Adipose tissue (tissue), 3 donors: ENCODE data around the gene SETX. TPM values are rescaled to one million over a fixed set of nuclear protein-coding genes. Genes with fewer than 3 reads are reported as not detected.

Experiments used
- H3K27ac ChIP-seq: one replicate; pipeline ENCODE4 v1.5.1; 2013; ENCODE audit warnings: low read depth, low read length
- WGBS, 3 donors: extraction: QIAGEN DNeasy Blood & Tissue Kit; methylation state at CpG; one replicate each; pipeline ENCODE4 v1.1.7; 2013; 5-methylcytosine and 5-hydroxymethylcytosine counted together
- polyA plus RNA-seq, 3 donors: library from polyadenylated mRNA; stranded (reverse); fragments of 200-250 nt; gene quantifications; one replicate each; pipeline ENCODE4 v1.2.3, GENCODE V29; 2013
- donor health status: healthy with polysubstance abuse.
- donor health status: Bipolar disorder and iron deficiency.
- donor health status: healthy.

SETX gene
- polyA plus RNA-seq, 3 donors, result 9.0 to 17.1 (median 15.1) TPM

DNA sequence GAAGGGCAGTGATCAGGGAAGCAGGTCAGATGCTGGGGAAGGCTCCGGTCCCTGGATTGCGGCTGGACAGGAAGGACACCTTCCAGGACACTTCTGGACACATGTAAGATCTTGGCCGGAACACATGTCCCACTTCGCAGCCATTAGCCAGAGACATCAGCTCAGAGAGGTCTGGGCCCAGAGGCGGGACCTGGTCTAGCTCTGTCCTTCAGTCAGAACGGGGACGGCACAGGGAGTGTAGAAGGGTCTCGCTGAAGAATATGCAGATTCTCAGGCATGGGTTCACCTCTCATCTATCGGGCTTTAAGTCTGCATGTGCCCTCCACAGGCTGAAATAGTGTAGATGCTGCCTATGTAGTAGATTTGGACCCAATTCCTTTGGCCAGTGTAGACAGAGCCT is 119.7 kb downstream of the SETX start:
- no peak overlapping the region for H3K27ac ChIP-seq
- 73 to 94% (median 85%) methylated on average over 9 of the region's 9 CpGs for WGBS, 3 donors

DNA sequence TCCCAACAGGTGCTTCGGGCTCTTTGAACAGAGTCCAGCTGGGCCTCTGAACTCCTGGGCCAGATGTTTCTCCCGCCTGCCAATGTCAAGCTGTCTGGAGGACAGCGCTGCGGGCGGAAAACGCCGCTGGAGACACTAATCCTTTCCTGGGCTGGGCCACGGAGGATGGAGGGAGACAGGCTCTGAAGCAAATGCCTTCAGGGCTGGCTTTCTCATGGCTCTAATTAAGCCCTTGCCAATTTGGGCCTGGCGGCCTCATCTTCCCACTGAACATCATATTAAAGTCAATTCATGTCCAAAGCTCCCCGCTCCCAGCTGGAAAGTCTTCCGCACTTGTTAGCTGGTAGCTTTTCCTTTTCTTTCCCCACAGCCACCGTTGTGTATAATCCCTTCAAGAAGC is 120.3 kb downstream of the SETX start:
- no peak overlapping the region for H3K27ac ChIP-seq
- 67 to 83% (median 75%) methylated on average over 12 of the region's 12 CpGs for WGBS, 3 donors

DNA sequence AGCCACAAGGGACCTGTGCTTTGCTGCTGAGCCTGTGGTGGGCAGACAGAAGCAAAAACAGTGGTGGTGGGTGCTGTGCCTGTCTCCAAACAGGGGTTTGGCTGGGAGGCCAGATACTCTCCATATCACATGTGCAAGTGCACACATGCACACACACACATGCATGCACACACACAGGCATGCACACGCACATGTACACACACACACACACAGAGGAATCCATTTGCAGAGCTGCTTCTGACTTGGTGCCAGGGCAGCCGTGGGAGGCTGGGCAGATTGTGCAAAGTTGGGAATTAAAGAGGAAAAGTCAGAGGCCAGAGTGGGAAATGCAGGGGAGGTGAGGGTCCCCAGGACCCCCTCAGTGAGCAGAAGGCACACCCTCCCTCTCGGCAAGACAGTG is 121.6 kb downstream of the SETX start:
- WGBS, 3 donors, result 48 to 61% (median 48%) methylated on average over 3 of the region's 3 CpGs
- no peak overlapping the region for H3K27ac ChIP-seq

DNA sequence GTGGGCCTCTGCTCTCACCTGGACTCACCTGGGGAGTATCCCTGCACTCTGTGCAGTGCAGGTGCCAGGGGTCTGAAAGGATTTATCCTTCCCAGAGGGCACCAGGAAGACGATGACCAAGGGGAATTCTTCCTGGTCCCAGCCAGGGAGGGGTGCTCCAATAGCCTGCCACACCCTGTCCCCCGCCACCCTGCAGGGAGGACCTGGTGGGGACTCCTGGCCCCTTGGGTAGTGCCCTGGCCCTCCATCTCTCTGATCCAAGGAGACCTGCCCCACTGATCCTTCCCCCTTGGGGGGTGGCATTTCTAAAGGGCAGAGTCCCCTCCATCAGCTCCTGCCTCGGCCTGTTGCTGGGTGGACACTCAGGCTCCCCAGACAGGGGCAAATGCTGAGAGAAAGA is 122.3 kb downstream of the SETX start:
- WGBS, 3 donors, result 71 to 87% (median 83%) methylated on average over 3 of the region's 3 CpGs
- no peak overlapping the region for H3K27ac ChIP-seq

DNA sequence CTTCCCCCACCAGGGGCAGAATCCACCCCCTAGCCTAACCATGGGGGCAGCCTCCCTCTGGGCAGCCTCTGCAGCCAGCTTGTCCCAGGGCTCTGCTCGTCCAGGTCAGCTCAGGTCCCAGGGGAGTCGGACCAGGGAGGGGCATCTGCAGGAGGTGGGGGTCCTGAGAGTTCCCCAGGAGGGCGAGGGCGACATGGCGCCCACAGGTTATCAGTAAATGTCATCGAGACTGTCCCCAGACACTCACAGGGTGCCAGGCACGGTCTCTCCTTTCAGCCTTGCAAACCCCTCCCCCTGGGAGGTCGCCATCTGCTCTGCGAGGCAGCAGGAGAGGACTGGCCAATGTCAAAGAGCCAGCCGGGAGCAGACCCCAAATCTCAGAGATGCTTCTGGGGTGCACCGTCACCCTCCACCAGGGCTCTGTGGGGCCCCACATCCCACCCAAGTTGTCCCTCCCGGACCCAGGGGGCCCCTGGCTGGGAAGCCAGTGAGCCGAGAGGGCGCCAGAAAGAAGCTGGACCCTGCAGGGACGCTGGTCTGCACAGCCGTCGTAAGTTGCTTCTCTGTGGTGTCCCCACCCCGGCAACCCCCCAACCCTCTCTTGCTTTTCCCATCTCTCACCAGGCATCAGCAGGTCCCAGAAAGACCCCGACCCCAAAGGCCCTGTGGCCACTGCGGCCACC is 123.6 kb downstream of the SETX start:
- 59 to 68% (median 64%) methylated on average over 19 to 20 of the region's 20 CpGs for WGBS, 3 donors
- no peak overlapping the region for H3K27ac ChIP-seq

DNA sequence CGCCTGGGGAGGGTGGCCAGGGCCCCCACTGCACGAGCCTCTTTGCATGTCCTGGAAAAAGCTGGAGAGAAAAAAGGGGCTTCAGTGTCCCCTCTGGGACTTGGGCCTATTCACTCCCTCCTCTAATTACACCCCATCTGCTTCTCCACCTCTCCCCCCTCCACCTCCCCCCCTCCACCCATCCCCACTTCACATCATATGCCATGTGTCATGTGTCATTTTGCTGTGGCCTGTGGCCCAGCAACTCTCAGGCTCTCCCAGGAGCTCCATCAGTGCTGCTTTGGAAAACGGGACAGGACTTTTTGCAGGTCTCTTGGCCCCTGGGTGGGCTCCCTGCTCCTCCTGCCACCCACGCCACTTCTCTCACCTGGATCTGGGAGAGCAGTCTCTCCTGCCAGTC is 124.2 kb downstream of the SETX start:
- WGBS, 3 donors, result 79 to 91% (median 82%) methylated on average over 4 of the region's 4 CpGs
- H3K27ac ChIP-seq, result no peak overlapping the region

DNA sequence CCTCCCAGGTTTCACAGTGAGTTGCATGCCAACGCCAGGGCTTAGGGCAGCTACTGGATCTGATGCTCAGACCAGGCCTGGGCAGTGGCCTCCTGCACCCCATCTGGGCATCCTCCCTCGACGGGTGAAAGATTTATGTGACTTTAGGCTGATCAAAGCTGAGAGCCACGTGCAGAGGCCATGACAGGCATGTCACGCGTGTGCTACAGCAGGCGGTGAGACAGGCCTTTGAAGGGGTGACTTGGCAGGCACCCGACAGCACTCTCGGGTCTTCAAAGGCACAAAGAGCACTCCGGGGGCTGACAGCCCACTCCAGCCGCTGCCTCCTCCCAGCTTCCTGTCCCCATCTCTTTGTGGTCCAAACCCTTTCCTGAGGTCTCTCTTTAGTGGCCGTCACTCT is 126.7 kb downstream of the SETX start:
- WGBS, 3 donors, result 59 to 68% (median 62%) methylated on average over 12 of the region's 12 CpGs
- no peak overlapping the region for H3K27ac ChIP-seq

DNA sequence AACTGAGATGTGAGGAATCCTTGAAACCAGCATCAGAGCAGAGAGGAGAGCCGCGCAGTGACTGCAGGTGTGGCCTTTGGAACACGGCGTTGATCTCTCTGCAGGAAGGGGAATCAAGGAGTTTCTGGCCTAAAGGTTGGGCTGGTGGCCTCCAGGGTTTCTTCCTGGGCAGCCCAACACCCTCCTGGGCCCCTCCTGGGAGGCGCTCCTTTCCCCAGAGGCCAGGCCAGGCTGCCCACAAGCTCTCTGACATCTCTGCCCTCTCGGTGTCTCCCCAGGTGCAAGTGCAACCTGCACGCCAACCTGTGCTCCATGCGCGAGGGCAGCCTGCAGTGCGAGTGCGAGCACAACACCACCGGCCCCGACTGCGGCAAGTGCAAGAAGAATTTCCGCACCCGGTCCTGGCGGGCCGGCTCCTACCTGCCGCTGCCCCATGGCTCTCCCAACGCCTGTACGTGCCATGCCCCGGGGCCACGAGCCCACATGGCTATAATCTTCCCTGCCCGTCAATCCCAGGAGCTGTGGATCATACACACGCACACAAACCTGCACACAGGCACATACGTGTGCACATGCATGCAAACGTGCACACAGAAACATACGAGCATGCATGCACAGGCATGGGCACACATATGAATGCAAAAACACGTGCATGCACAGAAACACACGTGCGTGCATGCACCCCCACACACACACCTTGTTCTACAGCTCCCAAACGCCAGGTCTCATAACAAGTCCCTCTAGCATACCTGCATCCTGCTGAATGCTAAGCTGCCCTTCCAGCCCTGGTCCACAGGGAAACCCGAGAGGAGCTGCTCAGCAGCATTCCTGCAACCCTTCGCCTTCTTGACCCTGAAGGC is 128.0 kb downstream of the SETX start:
- H3K27ac ChIP-seq, result no peak overlapping the region
- WGBS, 3 donors, result 85 to 89% (median 86%) methylated on average over 34 of the region's 34 CpGs

DNA sequence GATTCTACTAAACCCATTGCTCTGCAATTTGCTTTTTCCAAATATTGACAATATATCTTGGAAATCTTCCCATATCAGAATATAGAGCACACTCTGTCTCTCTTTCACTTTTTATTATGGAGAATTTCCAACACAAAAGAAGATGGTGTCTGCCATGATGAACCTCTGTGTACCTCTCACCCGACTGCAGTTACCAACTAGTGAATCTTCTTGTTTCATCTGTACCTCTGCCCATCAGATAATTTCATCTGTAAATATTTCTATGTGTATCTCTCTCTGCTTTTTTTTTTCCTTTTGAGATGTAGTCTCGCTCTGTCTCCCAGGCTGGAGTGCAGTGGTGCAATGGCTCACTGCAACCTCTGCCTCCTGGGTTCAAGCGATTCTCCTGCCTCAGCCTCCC is 130.1 kb downstream of the SETX start:
- no peak overlapping the region for H3K27ac ChIP-seq
- 81 to 91% (median 85%) methylated on average over 3 of the region's 3 CpGs for WGBS, 3 donors

DNA sequence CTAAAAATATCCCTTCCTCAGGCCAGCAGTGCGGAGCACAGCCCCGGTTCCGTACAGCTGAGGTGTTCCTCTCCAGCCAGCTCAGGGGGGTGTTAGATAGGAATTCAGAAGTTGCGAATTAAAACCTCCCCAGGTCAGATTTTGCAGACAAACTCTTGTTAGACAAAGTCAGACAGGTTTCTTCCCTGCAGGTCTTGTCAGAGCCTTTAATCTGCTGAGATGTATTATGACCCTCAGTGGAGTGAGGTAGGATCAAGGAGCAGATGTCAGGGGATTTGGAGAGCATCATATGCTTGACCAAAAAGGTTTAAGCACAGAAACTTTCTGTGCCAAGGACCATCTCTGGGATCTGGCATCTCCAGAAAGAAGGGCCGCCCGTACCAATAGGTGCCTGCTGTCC is 132.8 kb downstream of the SETX start:
- WGBS, 3 donors, result 86 to 93% (median 90%) methylated on average over 6 of the region's 6 CpGs
- no peak overlapping the region for H3K27ac ChIP-seq

DNA sequence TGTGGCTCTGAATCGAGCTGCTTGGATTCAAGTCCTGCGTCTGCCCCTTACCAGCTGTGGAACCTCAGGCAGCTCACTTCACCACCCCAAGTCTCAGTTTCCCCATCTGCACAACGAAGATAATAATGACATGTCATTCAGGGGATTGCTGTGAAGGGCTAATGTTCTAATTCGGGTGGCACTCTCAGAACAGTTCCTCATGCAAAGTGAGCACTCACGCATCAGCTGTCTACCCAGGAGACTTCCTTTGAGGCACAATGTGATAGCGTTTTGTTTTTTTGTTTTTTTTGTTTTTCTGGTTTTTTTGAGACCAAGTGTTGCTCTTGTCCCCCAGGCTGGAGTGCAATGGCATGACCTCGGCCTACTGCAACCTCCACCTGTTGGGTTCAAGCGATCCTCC is 136.6 kb downstream of the SETX start:
- WGBS, 3 donors, result 74 to 83% (median 79%) methylated on average over 8 of the region's 8 CpGs
- H3K27ac ChIP-seq, result no peak overlapping the region

DNA sequence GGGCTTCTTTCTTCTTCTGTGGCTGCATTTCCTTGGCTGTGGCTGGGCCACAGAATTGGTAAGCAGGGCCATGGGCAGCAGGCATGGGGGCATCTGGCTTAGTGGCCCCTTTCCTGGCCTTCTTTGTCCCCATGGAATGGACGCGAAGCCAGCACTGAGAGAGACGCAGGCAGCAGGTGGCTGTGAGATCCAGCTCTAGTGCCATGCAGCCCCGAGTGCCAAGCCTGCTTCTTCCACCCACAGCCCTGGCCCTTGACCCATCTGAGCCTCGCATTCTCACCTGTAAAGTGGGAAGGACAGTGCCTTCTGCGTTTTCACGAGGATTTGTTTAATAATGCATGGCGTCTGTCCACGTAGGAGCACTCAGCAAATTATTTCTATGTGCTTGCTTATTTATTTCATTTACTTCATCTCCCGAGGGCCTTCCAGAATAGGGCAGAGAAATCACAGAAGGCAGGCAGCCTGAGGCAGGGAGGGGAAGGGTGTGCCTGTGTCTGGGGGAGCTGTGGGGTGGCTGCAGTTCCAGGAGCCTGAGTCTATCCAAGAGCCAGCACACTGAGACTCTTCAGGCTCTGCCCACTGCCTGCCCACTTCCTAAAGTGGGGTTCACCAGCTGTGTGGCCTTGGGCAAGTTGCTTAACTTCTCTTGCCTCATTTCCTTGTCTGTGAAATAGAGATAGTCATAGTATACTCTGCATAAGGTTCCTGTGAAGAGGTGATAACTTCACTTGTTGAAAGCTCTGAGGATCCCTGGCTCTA is 137.7 kb downstream of the SETX start:
- 60 to 78% (median 69%) methylated on average over 10 of the region's 10 CpGs for WGBS, 3 donors
- no peak overlapping the region for H3K27ac ChIP-seq

DNA sequence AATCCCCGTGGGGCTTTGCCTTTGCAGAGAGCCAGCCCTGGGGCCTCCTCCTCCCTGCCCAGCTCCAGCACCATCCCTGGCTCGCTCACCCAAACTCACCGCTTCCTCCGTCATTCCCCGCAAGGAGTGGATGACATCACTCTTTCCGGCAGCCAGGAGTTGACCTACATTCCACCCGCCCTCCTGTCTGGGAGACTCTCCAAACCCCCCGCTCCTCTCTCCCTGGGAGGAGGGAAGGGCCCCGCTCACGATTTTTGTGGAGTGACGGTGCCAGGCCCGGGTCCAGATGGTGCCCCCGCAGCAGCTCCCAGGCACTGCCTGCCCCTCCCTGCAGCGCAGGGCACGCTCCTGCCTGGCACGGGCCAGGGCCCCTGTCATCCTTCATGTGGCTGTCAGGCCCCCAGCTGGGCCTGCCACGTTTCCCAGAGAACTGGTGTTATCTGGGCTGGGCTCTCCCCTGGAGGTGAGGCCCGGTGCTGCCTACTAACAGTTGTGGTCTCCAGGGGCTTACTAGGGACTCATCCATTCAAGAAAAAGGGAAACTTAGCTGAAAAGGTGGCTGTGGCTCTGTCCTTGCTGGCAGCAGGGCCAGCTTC is 140.7 kb downstream of the SETX start:
- H3K27ac ChIP-seq, result no peak overlapping the region
- WGBS, 3 donors, result 4 to 31% (median 20%) methylated on average over 18 of the region's 18 CpGs

DNA sequence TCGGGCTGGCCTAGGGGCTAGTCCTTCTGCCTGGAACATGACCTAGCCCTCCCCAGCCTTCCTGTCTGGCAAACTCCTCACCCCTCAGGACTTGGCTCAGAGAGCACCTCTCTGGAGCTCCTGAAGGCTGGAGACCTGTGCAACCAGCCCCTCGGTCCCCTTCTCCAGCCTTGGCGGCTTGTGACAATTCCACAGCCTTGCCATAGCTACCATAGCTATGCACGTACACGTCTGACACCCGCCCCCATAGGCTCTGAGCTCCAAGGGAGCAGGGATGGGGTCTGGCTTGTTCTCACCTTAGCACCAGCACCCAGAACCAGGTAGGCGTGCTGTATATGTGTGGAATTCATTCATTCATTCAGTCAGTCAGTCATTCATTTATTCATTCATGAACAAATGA is 143.2 kb downstream of the SETX start:
- no peak overlapping the region for H3K27ac ChIP-seq
- 88 to 94% (median 92%) methylated on average over 7 of the region's 7 CpGs for WGBS, 3 donors

Other genes starting within 250 kb of the SETX start
- gene NTNG2, start 192.9 kb downstream of the SETX start, polyA plus RNA-seq, result under 1 TPM; 0.55 to 0.79 (median 0.67) TPM
- 10 to 100 TPM in 2 of 3 donors, 1 to 10 TPM in 1; 8.8 to 11.5 (median 11.3) TPM for gene TTF1, start 51.9 kb upstream of the SETX start, polyA plus RNA-seq
- gene CFAP77, start 55.2 kb upstream of the SETX start, polyA plus RNA-seq, result not detected
- not detected for gene BARHL1, start 227.6 kb upstream of the SETX start, polyA plus RNA-seq